ENCODE results near the gene THAP5. TPM values are rescaled to one million over a fixed set of nuclear protein-coding genes. Genes with fewer than 3 reads are reported as not detected.
"Not testable (repeated sequence)": the region's sequence is repeated elsewhere in the genome, so short reads cannot be mapped to it uniquely, and the experiment has no call there.

Gene THAP5
- total RNA-seq, 1 experiment from 2014 or later: 11.8 TPM

DNA sequence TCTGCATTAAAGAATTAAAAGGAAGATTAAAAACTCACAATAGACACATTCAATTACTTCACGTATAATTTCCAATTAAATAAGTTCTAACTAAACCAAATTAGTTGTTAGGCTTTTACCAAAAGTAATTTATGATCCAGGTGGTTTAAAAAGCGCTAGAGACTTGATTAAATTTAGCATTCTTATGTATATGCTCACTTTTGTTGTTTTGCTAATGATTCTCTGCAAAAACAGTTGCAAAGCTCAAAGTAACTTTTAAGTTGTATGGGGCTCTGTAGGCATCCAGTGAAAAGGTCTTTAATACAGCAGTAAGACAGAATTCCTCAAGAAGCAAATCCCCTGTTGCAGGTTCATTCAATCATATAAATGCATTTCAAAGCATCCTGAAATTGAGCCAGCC is 28.0 kb downstream of the THAP5 start:
- BruUV-seq (replicated peaks): no TSS peak
- intact Hi-C loops (cut with micrococcal nuclease): no loop called here
- Histone ChIP-seq H3K4me1 (ENCODE audit: insufficient read depth, low read length) (no peaks in the 10 kb centered on the region), H3K4me2 (ENCODE audit: low read length) (no peak overlapping the region), H3K9me3 (ENCODE audit: low read length) (no peaks in the 10 kb centered on the region), H3K79me2 (ENCODE audit: low read length) (no peaks in the 10 kb centered on the region), H3K27ac (ENCODE audit: low read length) (no peak overlapping the region), H3K4me3 (ENCODE audit: low read length) (no peak overlapping the region), H4K20me1 (ENCODE audit: low read length) (no peaks in the 10 kb centered on the region), H3K27me3 (ENCODE audit: low read length) (no peaks in the 10 kb centered on the region), H3K9ac (ENCODE audit: low read length) (no peak overlapping the region), H3K9me2 (replicated peaks; ENCODE audit: low read length) (no peaks in the 10 kb centered on the region), H3K36me3 (ENCODE audit: low read depth, low read length) (no peaks in the 10 kb centered on the region), H3F3A (ENCODE audit: low read length, unreplicated experiment) (no peaks in the 10 kb centered on the region), H2AFZ (ENCODE audit: low read length) (no peak overlapping the region)
- ChIA-PET CTCF (no interaction called here), POLR2A (ENCODE audit: unreplicated experiment) (no interaction called here)
- DNase-seq (no peak), ATAC-seq (no peak)
- TF ChIP-seq EZH2 (IDR thresholded peaks at IDR 0.05; ENCODE audit: low read length, unreplicated experiment) (no peak), EZH2phosphoT487 (IDR thresholded peaks at IDR 0.05; ENCODE audit: borderline replicate concordance, low read length) (no peak)
- TF ChIP-seq, protein P1, sequence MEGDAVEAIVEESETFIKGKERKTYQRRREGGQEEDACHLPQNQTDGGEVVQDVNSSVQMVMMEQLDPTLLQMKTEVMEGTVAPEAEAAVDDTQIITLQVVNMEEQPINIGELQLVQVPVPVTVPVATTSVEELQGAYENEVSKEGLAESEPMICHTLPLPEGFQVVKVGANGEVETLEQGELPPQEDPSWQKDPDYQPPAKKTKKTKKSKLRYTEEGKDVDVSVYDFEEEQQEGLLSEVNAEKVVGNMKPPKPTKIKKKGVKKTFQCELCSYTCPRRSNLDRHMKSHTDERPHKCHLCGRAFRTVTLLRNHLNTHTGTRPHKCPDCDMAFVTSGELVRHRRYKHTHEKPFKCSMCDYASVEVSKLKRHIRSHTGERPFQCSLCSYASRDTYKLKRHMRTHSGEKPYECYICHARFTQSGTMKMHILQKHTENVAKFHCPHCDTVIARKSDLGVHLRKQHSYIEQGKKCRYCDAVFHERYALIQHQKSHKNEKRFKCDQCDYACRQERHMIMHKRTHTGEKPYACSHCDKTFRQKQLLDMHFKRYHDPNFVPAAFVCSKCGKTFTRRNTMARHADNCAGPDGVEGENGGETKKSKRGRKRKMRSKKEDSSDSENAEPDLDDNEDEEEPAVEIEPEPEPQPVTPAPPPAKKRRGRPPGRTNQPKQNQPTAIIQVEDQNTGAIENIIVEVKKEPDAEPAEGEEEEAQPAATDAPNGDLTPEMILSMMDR (conservative IDR thresholded peaks at IDR 0.05; ENCODE audit: low read depth, low read length): no peak

GRCh38 chr7:108538685-108539084 is 30.8 kb downstream of the THAP5 start:
- H3K4me1 ChIP-seq (ENCODE audit: insufficient read depth, low read length); CTCF ChIA-PET: not testable (repeated sequence)

GRCh38 chr7:108538236-108538635 is 31.3 kb downstream of the THAP5 start:
- H3K9me3 ChIP-seq (ENCODE audit: low read length); intact Hi-C loops (cut with micrococcal nuclease); H3F3A ChIP-seq (ENCODE audit: low read length, unreplicated experiment); H4K20me1 ChIP-seq (ENCODE audit: low read length); H3K27ac ChIP-seq (ENCODE audit: low read length); H3K9ac ChIP-seq (ENCODE audit: low read length); DNase-seq; ATAC-seq; H3K9me2 ChIP-seq (replicated peaks; ENCODE audit: low read length); CTCF ChIA-PET; H3K27me3 ChIP-seq (ENCODE audit: low read length); H3K4me1 ChIP-seq (ENCODE audit: insufficient read depth, low read length); H2AFZ ChIP-seq (ENCODE audit: low read length); BruUV-seq (replicated peaks); H3K4me3 ChIP-seq (ENCODE audit: low read length); H3K79me2 ChIP-seq (ENCODE audit: low read length); POLR2A ChIA-PET (ENCODE audit: unreplicated experiment); H3K4me2 ChIP-seq (ENCODE audit: low read length); H3K36me3 ChIP-seq (ENCODE audit: low read depth, low read length): not testable (repeated sequence)

More at GRCh38 chr7:108538685-108539084, 30.8 kb downstream of the THAP5 start:
- H3K4me2 ChIP-seq (ENCODE audit: low read length); POLR2A ChIA-PET (ENCODE audit: unreplicated experiment); H3K4me3 ChIP-seq (ENCODE audit: low read length); H3K36me3 ChIP-seq (ENCODE audit: low read depth, low read length); H3K9ac ChIP-seq (ENCODE audit: low read length); H3K9me3 ChIP-seq (ENCODE audit: low read length); H3K9me2 ChIP-seq (replicated peaks; ENCODE audit: low read length); intact Hi-C loops (cut with micrococcal nuclease); H3K27me3 ChIP-seq (ENCODE audit: low read length); H4K20me1 ChIP-seq (ENCODE audit: low read length); BruUV-seq (replicated peaks); H3F3A ChIP-seq (ENCODE audit: low read length, unreplicated experiment); ATAC-seq; DNase-seq; H3K79me2 ChIP-seq (ENCODE audit: low read length); H3K27ac ChIP-seq (ENCODE audit: low read length); H2AFZ ChIP-seq (ENCODE audit: low read length): not testable (repeated sequence)

DNA sequence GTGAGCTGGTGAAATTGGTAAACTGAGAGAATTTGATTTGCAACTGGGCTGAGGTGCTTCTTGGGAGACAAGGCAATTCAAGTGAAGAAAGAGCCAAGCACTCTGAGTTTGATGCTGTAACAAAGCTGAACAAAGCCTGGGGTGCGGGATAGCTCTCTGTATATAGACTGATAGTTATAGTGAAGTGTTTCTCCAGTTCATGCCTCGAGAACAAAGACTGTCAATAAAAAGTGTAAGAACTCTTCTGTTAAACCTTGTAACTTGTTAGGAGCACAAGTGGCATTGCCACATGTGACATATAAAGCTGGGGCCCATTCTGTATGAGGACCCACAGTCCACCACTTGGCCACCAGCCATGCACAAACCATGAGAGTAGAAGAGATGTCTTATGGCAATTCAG is 32.3 kb downstream of the THAP5 start:
- Histone ChIP-seq H3K9ac (ENCODE audit: low read length) (no peak overlapping the region), H3K9me2 (replicated peaks; ENCODE audit: low read length) (no peaks in the 10 kb centered on the region), H3K79me2 (ENCODE audit: low read length) (no peaks in the 10 kb centered on the region), H3K9me3 (ENCODE audit: low read length) (no peaks in the 10 kb centered on the region), H2AFZ (ENCODE audit: low read length) (no peak overlapping the region), H3K27ac (ENCODE audit: low read length) (no peak overlapping the region), H4K20me1 (ENCODE audit: low read length) (no peaks in the 10 kb centered on the region), H3K4me2 (ENCODE audit: low read length) (no peak overlapping the region), H3K4me3 (ENCODE audit: low read length) (no peak overlapping the region), H3K27me3 (ENCODE audit: low read length) (no peaks in the 10 kb centered on the region), H3K36me3 (ENCODE audit: low read depth, low read length) (no peaks in the 10 kb centered on the region), H3F3A (ENCODE audit: low read length, unreplicated experiment) (no peaks in the 10 kb centered on the region), H3K4me1 (ENCODE audit: insufficient read depth, low read length) (no peaks in the 10 kb centered on the region)
- no peak for TF ChIP-seq EZH2phosphoT487 (IDR thresholded peaks at IDR 0.05; ENCODE audit: borderline replicate concordance, low read length)
- TF ChIP-seq EZH2 (IDR thresholded peaks at IDR 0.05; ENCODE audit: low read length, unreplicated experiment): no peak
- TF ChIP-seq, protein P1 (conservative IDR thresholded peaks at IDR 0.05; ENCODE audit: low read depth, low read length): no peak
- ATAC-seq: no peak
- CTCF ChIA-PET: no interaction called here
- BruUV-seq (replicated peaks): no TSS peak
- no peak for DNase-seq
- intact Hi-C loops (cut with micrococcal nuclease): no loop called here
- POLR2A ChIA-PET (ENCODE audit: unreplicated experiment): no interaction called here
